ENCODE data around the gene STOX1.
"Not testable (repeated sequence)": the region's sequence is repeated elsewhere in the genome, so short reads cannot be mapped to it uniquely, and the experiment has no call there.

STOX1 gene

DNA sequence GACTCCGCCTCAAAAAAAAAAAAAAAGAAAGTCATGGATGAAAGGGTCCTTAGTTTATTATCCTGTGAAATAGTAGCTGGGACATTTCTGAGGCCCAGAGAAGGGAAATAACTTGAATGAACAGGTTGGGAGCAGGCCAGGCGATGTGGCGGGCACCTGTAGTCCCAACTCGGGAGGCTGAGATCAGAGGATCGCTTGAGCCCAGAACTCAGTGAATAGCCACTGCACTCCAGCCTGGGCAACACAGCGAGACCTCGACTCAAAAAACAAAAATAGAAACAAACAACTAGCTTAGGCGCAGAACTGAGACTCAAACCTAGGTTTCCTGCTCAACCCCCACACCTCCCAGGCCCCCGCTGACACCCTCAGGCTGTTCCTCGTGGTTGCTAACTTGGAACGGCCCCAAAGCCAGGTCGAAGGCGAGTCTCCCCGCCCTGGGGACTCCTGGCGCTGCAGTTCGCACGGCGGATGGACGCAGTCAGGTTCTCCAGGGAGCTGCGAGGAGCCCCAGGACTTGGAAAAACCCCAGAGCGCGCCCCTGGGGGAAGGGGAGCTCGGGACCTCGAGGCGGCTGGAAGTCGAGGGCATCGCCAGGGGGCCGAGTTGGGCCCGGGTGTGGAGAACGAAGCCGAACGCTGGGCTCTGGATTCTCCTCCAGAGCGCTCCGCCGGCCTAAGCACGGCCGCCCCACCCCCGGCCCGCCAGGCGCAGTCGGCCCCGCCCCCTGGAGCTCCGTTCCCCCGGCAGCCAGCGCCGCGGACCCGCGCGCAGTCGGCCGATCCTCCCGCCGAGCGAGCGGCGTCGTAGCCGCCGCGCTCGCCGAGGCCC lies at the start of gene STOX1:
TSS of gene STOX1 (plus strand) at position 768 of the 828 bp plus-strand sequence. CDS start 93 bp downstream, outside the sequence.
- H3K27me3 ChIP-seq (ENCODE audit: control insufficient read depth, insufficient read depth, low read length), result no peaks in the 10 kb centered on the region
- H3K27ac ChIP-seq (ENCODE audit: low read depth, low read length), result no peak within 1 kb of the TSS

GRCh38 chr10:68781613-68782574 lies 45.4 kb upstream of the STOX1 start:
- no peak overlapping the region for H3K4me3 ChIP-seq (ENCODE audit: low read length)
- H3K4me1 ChIP-seq (ENCODE audit: control insufficient read depth, insufficient read depth, low read length), result no peaks in the 10 kb centered on the region
- H3K36me3 ChIP-seq (ENCODE audit: control insufficient read depth, insufficient read depth, low read length), result peaks cover 16% of the 10 kb centered on the region
- H3K27me3 ChIP-seq (ENCODE audit: control insufficient read depth, insufficient read depth, low read length), result no peaks in the 10 kb centered on the region
- H3K9ac ChIP-seq (ENCODE audit: low read length), result no peak overlapping the region
- H3K27ac ChIP-seq (ENCODE audit: low read depth, low read length), result no peak overlapping the region

More for the DNA sequence above, at the start of gene STOX1:
- no peaks in the 10 kb centered on the region for H3K4me1 ChIP-seq (ENCODE audit: control insufficient read depth, insufficient read depth, low read length)
- H3K36me3 ChIP-seq (ENCODE audit: control insufficient read depth, insufficient read depth, low read length), result no peaks in the 10 kb centered on the region
- H3K9ac ChIP-seq (ENCODE audit: low read length), result no peak within 1 kb of the TSS
- H3K4me3 ChIP-seq (ENCODE audit: low read length), result peak within 1 kb of the TSS; percentile 76

GRCh38 chr10:68784476-68784875 lies 42.9 kb upstream of the STOX1 start:
- Histone ChIP-seq H3K36me3 (ENCODE audit: control insufficient read depth, insufficient read depth, low read length) (peaks cover 26% of the 10 kb centered on the region), H3K4me3 (ENCODE audit: low read length) (no peak overlapping the region), H3K9ac (ENCODE audit: low read length) (no peak overlapping the region)

GRCh38 chr10:68787813-68788212 lies 39.5 kb upstream of the STOX1 start:
- no peak overlapping the region for H3K27ac ChIP-seq (ENCODE audit: low read depth, low read length)
- H3K9ac ChIP-seq (ENCODE audit: low read length), result no peak overlapping the region
- peaks cover 22% of the 10 kb centered on the region for H3K36me3 ChIP-seq (ENCODE audit: control insufficient read depth, insufficient read depth, low read length)
- H3K4me1 ChIP-seq (ENCODE audit: control insufficient read depth, insufficient read depth, low read length), result no peaks in the 10 kb centered on the region
- H3K4me3 ChIP-seq (ENCODE audit: low read length), result no peak overlapping the region
- no peaks in the 10 kb centered on the region for H3K27me3 ChIP-seq (ENCODE audit: control insufficient read depth, insufficient read depth, low read length)

More at GRCh38 chr10:68784476-68784875, 42.9 kb upstream of the STOX1 start:
- no peaks in the 10 kb centered on the region for H3K4me1 ChIP-seq (ENCODE audit: control insufficient read depth, insufficient read depth, low read length)
- no peak overlapping the region for H3K27ac ChIP-seq (ENCODE audit: low read depth, low read length)
- H3K27me3 ChIP-seq (ENCODE audit: control insufficient read depth, insufficient read depth, low read length), result no peaks in the 10 kb centered on the region

- Histone ChIP-seq H3K4me1 (ENCODE audit: control insufficient read depth, insufficient read depth, low read length) (no peaks in the 10 kb centered on the region), H3K27me3 (ENCODE audit: control insufficient read depth, insufficient read depth, low read length) (no peaks in the 10 kb centered on the region), H3K9ac (ENCODE audit: low read length) (no peak overlapping the region), H3K4me3 (ENCODE audit: low read length) (no peak overlapping the region), H3K27ac (ENCODE audit: low read depth, low read length) (no peak overlapping the region), H3K36me3 (ENCODE audit: control insufficient read depth, insufficient read depth, low read length) (peaks cover 19% of the 10 kb centered on the region)
These were observed 36.9 kb upstream of the STOX1 start for GRCh38 chr10:68790476-68790875.

- H3K4me1 ChIP-seq (ENCODE audit: control insufficient read depth, insufficient read depth, low read length), result no peaks in the 10 kb centered on the region
- H3K27me3 ChIP-seq (ENCODE audit: control insufficient read depth, insufficient read depth, low read length), result no peaks in the 10 kb centered on the region
- H3K9ac ChIP-seq (ENCODE audit: low read length), result no peak overlapping the region
- H3K4me3 ChIP-seq (ENCODE audit: low read length), result no peak overlapping the region
- H3K36me3 ChIP-seq (ENCODE audit: control insufficient read depth, insufficient read depth, low read length), result peaks cover 15% of the 10 kb centered on the region
- H3K27ac ChIP-seq (ENCODE audit: low read depth, low read length), result no peak overlapping the region
These were observed 35.2 kb upstream of the STOX1 start for GRCh38 chr10:68792115-68792514.

GRCh38 chr10:68795886-68796532 lies 31.3 kb upstream of the STOX1 start:
- Histone ChIP-seq H3K9ac (ENCODE audit: low read length) (no peak overlapping the region), H3K36me3 (ENCODE audit: control insufficient read depth, insufficient read depth, low read length) (no peaks in the 10 kb centered on the region), H3K27ac (ENCODE audit: low read depth, low read length) (no peak overlapping the region), H3K4me3 (ENCODE audit: low read length) (no peak overlapping the region), H3K27me3 (ENCODE audit: control insufficient read depth, insufficient read depth, low read length) (no peaks in the 10 kb centered on the region), H3K4me1 (ENCODE audit: control insufficient read depth, insufficient read depth, low read length) (no peaks in the 10 kb centered on the region)

DNA sequence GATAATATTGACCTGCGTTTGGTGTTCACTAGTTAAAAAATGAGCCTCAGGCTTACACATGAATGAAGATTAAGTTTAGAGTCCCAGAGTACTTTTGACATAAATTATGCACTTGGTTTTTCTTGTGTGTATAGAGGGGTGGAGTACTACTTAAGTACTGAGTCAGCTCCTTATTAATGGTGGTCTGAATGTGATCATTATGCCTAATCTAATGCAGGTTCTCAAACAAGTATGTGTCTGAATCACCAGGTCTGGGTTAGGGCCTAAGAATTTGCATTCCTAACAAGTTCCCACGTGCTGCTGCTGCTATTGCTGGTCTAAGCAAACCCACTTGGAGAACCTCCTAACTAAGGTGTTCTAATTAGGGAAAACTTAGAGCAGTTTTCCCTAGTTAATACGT lies 30.7 kb upstream of the STOX1 start:
- no peaks in the 10 kb centered on the region for H3K27me3 ChIP-seq (ENCODE audit: control insufficient read depth, insufficient read depth, low read length)
- no peaks in the 10 kb centered on the region for H3K36me3 ChIP-seq (ENCODE audit: control insufficient read depth, insufficient read depth, low read length)
- no peak overlapping the region for H3K27ac ChIP-seq (ENCODE audit: low read depth, low read length)
- H3K4me1 ChIP-seq (ENCODE audit: control insufficient read depth, insufficient read depth, low read length), result no peaks in the 10 kb centered on the region
- H3K9ac ChIP-seq (ENCODE audit: low read length), result no peak overlapping the region
- H3K4me3 ChIP-seq (ENCODE audit: low read length), result no peak overlapping the region

GRCh38 chr10:68800211-68800610 lies 27.1 kb upstream of the STOX1 start:
- no peaks in the 10 kb centered on the region for H3K36me3 ChIP-seq (ENCODE audit: control insufficient read depth, insufficient read depth, low read length)
- no peak overlapping the region for H3K4me3 ChIP-seq (ENCODE audit: low read length)
- H3K27me3 ChIP-seq (ENCODE audit: control insufficient read depth, insufficient read depth, low read length), result no peaks in the 10 kb centered on the region
- no peak overlapping the region for H3K27ac ChIP-seq (ENCODE audit: low read depth, low read length)
- H3K9ac ChIP-seq (ENCODE audit: low read length), result no peak overlapping the region
- no peaks in the 10 kb centered on the region for H3K4me1 ChIP-seq (ENCODE audit: control insufficient read depth, insufficient read depth, low read length)

- H3K27me3 ChIP-seq (ENCODE audit: control insufficient read depth, insufficient read depth, low read length), result no peaks in the 10 kb centered on the region
- H3K27ac ChIP-seq (ENCODE audit: low read depth, low read length), result no peak overlapping the region
- H3K36me3 ChIP-seq (ENCODE audit: control insufficient read depth, insufficient read depth, low read length), result no peaks in the 10 kb centered on the region
- H3K4me3 ChIP-seq (ENCODE audit: low read length), result no peak overlapping the region
- no peak overlapping the region for H3K9ac ChIP-seq (ENCODE audit: low read length)
- H3K4me1 ChIP-seq (ENCODE audit: control insufficient read depth, insufficient read depth, low read length), result no peaks in the 10 kb centered on the region
These were observed 22.6 kb upstream of the STOX1 start for GRCh38 chr10:68804692-68805091.

DNA sequence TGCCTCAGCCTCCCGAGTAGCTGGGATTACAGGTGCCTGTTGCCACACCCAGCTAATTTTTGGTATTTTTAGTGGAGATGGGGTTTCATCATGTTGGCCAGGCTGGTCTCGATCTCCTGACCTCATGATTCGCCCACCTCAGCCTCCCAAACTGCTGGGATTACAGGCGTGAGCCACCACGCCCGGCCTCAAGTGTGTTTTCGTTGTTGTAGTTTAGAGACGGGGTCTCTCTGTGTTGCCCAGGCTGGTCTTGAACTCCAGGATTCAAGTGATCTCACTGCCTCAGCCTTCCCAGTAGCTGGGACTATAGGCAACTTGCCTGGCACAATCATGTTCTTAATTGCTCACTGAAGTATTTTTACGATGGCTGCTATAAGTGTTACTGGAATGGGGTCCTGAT lies 16.5 kb upstream of the STOX1 start:
- H3K4me3 ChIP-seq (ENCODE audit: low read length); H3K27ac ChIP-seq (ENCODE audit: low read depth, low read length); H3K4me1 ChIP-seq (ENCODE audit: control insufficient read depth, insufficient read depth, low read length); H3K27me3 ChIP-seq (ENCODE audit: control insufficient read depth, insufficient read depth, low read length); H3K9ac ChIP-seq (ENCODE audit: low read length); H3K36me3 ChIP-seq (ENCODE audit: control insufficient read depth, insufficient read depth, low read length): not testable (repeated sequence)
